ENCODE measurements around the gene LRCH4.

Gene LRCH4

GRCh38 chr7:100546129-100546925 is 39.6 kb downstream of the LRCH4 start:
- TF ChIP-seq CTCF (IDR thresholded peaks at IDR 0.05; ENCODE audit: borderline replicate concordance, extremely low read depth, low read length, poor library complexity, severe bottlenecking) (no peak), EZH2 (IDR thresholded peaks at IDR 0.05; ENCODE audit: borderline replicate concordance, low read depth, low read length, severe bottlenecking) (no peak)
- Histone ChIP-seq H3K36me3 (ENCODE audit: insufficient read depth, low read length) (peaks cover 14% of the 10 kb centered on the region), H3K79me2 (ENCODE audit: insufficient read depth, low read length) (peaks cover 20% of the 10 kb centered on the region), H3K4me2 (ENCODE audit: insufficient read depth, low read length) (no peak overlapping the region), H3K4me1 (ENCODE audit: insufficient read depth, low read length) (0 out of 2 replicates have a peak, but pooled peaks cover 4% of the 10 kb centered on the region), H4K20me1 (ENCODE audit: insufficient read depth, low read length) (peaks cover 10% of the 10 kb centered on the region; the same call in 1 of the 2 replicates), H3K4me3 (ENCODE audit: low read depth in 1 of 2, low read length in 2 of 2) (no peak overlapping the region), H3K9ac (ENCODE audit: low read depth, low read length) (no peak overlapping the region), H2AFZ (ENCODE audit: low read depth, low read length) (no peak overlapping the region), H3K27me3 (ENCODE audit: insufficient read depth, low read length, poor library complexity) (no peaks in the 10 kb centered on the region), H3K27ac (ENCODE audit: low read length) (no peak overlapping the region), H3K9me3 (ENCODE audit: insufficient read depth, low read length, severe bottlenecking) (no peaks in the 10 kb centered on the region)
- ATAC-seq (ENCODE audit: insufficient read depth, low read depth): no peak
- DNase-seq: no peak

- Histone ChIP-seq H3K79me2 (ENCODE audit: insufficient read depth, low read length) (peaks cover 23% of the 10 kb centered on the region), H4K20me1 (ENCODE audit: insufficient read depth, low read length) (peaks cover 10% of the 10 kb centered on the region; the same call in 1 of the 2 replicates), H3K9me3 (ENCODE audit: insufficient read depth, low read length, severe bottlenecking) (no peaks in the 10 kb centered on the region), H3K4me1 (ENCODE audit: insufficient read depth, low read length) (0 out of 2 replicates have a peak, but pooled peaks cover 4% of the 10 kb centered on the region), H3K4me3 (ENCODE audit: low read depth in 1 of 2, low read length in 2 of 2) (no peak overlapping the region), H3K9ac (ENCODE audit: low read depth, low read length) (no peak overlapping the region; the same call in 1 of the 2 replicates), H3K27me3 (ENCODE audit: insufficient read depth, low read length, poor library complexity) (no peaks in the 10 kb centered on the region), H3K36me3 (ENCODE audit: insufficient read depth, low read length) (peaks cover 12% of the 10 kb centered on the region), H3K27ac (ENCODE audit: low read length) (no peak overlapping the region), H2AFZ (ENCODE audit: low read depth, low read length) (no peak overlapping the region), H3K4me2 (ENCODE audit: insufficient read depth, low read length) (no peak overlapping the region)
- DNase-seq (no peak), ATAC-seq (ENCODE audit: insufficient read depth, low read depth) (peak; percentile 19; the same call in 1 of the 3 replicates)
- no peak for TF ChIP-seq CTCF (IDR thresholded peaks at IDR 0.05; ENCODE audit: borderline replicate concordance, extremely low read depth, low read length, poor library complexity, severe bottlenecking)
- TF ChIP-seq EZH2 (IDR thresholded peaks at IDR 0.05; ENCODE audit: borderline replicate concordance, low read depth, low read length, severe bottlenecking): no peak
Measured at GRCh38 chr7:100545360-100546128, 40.4 kb downstream of the LRCH4 start.

- no peak for DNase-seq
- no peak for ATAC-seq (ENCODE audit: insufficient read depth, low read depth)
- H3K79me2 ChIP-seq (ENCODE audit: insufficient read depth, low read length): peaks cover 28% of the 10 kb centered on the region
Measured at GRCh38 chr7:100544967-100545359, 41.0 kb downstream of the LRCH4 start.

More at GRCh38 chr7:100544967-100545359, 41.0 kb downstream of the LRCH4 start:
- no peaks in the 10 kb centered on the region for H3K27me3 ChIP-seq (ENCODE audit: insufficient read depth, low read length, poor library complexity)
- no peak overlapping the region for H3K4me2 ChIP-seq (ENCODE audit: insufficient read depth, low read length)
- H3K36me3 ChIP-seq (ENCODE audit: insufficient read depth, low read length): peaks cover 8% of the 10 kb centered on the region
- H3K27ac ChIP-seq (ENCODE audit: low read length): no peak overlapping the region
- H3K4me1 ChIP-seq (ENCODE audit: insufficient read depth, low read length): peaks cover 10% of the 10 kb centered on the region
- no peak overlapping the region; the same call in 1 of the 2 replicates for H3K9ac ChIP-seq (ENCODE audit: low read depth, low read length)
- no peaks in the 10 kb centered on the region for H3K9me3 ChIP-seq (ENCODE audit: insufficient read depth, low read length, severe bottlenecking)
- peaks cover 13% of the 10 kb centered on the region; the same call in 1 of the 2 replicates for H4K20me1 ChIP-seq (ENCODE audit: insufficient read depth, low read length)
- H3K4me3 ChIP-seq (ENCODE audit: low read depth in 1 of 2, low read length in 2 of 2): no peak overlapping the region
- no peak overlapping the region for H2AFZ ChIP-seq (ENCODE audit: low read depth, low read length)
- TF ChIP-seq CTCF (IDR thresholded peaks at IDR 0.05; ENCODE audit: borderline replicate concordance, extremely low read depth, low read length, poor library complexity, severe bottlenecking) (no peak), EZH2 (IDR thresholded peaks at IDR 0.05; ENCODE audit: borderline replicate concordance, low read depth, low read length, severe bottlenecking) (no peak)
